Esophagus squamous epithelium (tissue), 5 donors: ENCODE data around the gene CNTN1. TPM values are rescaled to one million over a fixed set of nuclear protein-coding genes. Genes with fewer than 3 reads are reported as not detected.

ENCODE experiments used
- DNase-seq: peaks from one replicate; lab custom pipeline; 2025; lab: John Stamatoyannopoulos, UW
- H3K27ac ChIP-seq, 4 donors: fragments of 200-600 bp; sonication (generic); one replicate each; pipeline ENCODE4 v1.5.1; 2016 to 2019; ENCODE audit warnings: mild to moderate bottlenecking in 1 of 4
- H3K27me3 ChIP-seq, 4 donors: fragments of 200-600 bp; sonication (generic); 1 replicate in 3 of 4; 2 replicates in 1 of 4; pipeline versions ENCODE4 v1.5.1 to v1.6.0; 2017 to 2021; ENCODE audit warnings: antibody characterized with exemption in 1 of 4
- H3K36me3 ChIP-seq, 3 donors: fragments of 200-600 bp; sonication (generic); one replicate each; pipeline ENCODE4 v1.5.1; 2016 to 2019
- H3K4me1 ChIP-seq, 3 donors: fragments of 200-600 bp; sonication (generic); one replicate each; pipeline ENCODE4 v1.5.1; 2017 to 2019
- H3K4me3 ChIP-seq, 4 donors: fragments of 200-600 bp; sonication (generic); 1 replicate in 3 of 4; 2 replicates in 1 of 4; pipeline ENCODE4 v1.5.1; 2016 to 2019; ENCODE audit warnings: mild to moderate bottlenecking in 2 of 4, moderate library complexity in 1 of 4
- H3K9me3 ChIP-seq, 3 donors: fragments of 200-600 bp; sonication (generic); one replicate each; pipeline ENCODE4 v1.5.1; 2016 to 2019
- CTCF ChIP-seq, 6 experiments: fragments of 450-650 bp in 4 of 6; fragments of 200-600 bp in 2 of 6; sonication (generic) in 2 of 6; IDR thresholded peaks; one replicate each; pipeline ENCODE4 v1.5.1; 2016 to 2019; ENCODE audit warnings: antibody characterized with exemption in 6 of 6, mild to moderate bottlenecking in 4 of 6, moderate library complexity in 4 of 6
- POLR2A ChIP-seq, 4 donors: fragments of 450-650 bp; IDR thresholded peaks; one replicate each; pipeline ENCODE4 v1.6.1; 2017; ENCODE audit warnings: antibody characterized with exemption in 4 of 4, mild to moderate bottlenecking in 4 of 4, moderate library complexity in 3 of 4
- WGBS, 2 donors: methylation state at CpG; one replicate each; pipeline ENCODE4 v1.1.5; 2018; 5-methylcytosine and 5-hydroxymethylcytosine counted together
- intact Hi-C: fragments of 100-400 bp; cut with DNase I; formaldehyde crosslinking; loops from one replicate; pipeline ENCODE4 v1.15.0; 2022
- total RNA-seq, 4 donors: library from RNA; depleted of rRNA; stranded (reverse); fragments of >200 nt; gene quantifications; one replicate each; pipeline ENCODE4 v1.1.0, GENCODE V29; 2016
- donor health status: DM: yes; HTN: yes; CAD: no.

Gene CNTN1
- total RNA-seq, 4 donors from 2014 or later = 0.83 to 15.7 (median 5.8) TPM

- no peak for TF ChIP-seq CTCF (IDR thresholded peaks at IDR 0.05)
- no peak for TF ChIP-seq POLR2A (IDR thresholded peaks at IDR 0.05)
- Histone ChIP-seq H3K27me3 (no peaks in the 10 kb centered on the region), H3K36me3 (no peaks in the 10 kb centered on the region), H3K4me1 (no peaks in the 10 kb centered on the region), H3K4me3 (no peak overlapping the region), H3K9me3 (no peaks in the 10 kb centered on the region), H3K27ac (no peak overlapping the region)
- intact Hi-C loops = no loop called here
- WGBS, 2 donors = 96 to 97% methylated on average over 1 of the region's 1 CpG
- no peak for DNase-seq
Observed at GRCh38 chr12:40957417-40957816, 265.2 kb downstream of the CNTN1 start.

- no peak for DNase-seq
- Histone ChIP-seq H3K4me3 (no peak overlapping the region), H3K4me1 (no peaks in the 10 kb centered on the region), H3K27ac (no peak overlapping the region), H3K36me3 (no peaks in the 10 kb centered on the region), H3K27me3 (no peaks in the 10 kb centered on the region), H3K9me3 (no peaks in the 10 kb centered on the region)
- intact Hi-C loops = no loop called here
- WGBS, 2 donors = 30 to 44% methylated on average over 2 of the region's 2 CpGs
- TF ChIP-seq POLR2A (IDR thresholded peaks at IDR 0.05) (no peak), CTCF (IDR thresholded peaks at IDR 0.05) (no peak)
Observed at GRCh38 chr12:40959041-40959440, 266.8 kb downstream of the CNTN1 start.

GRCh38 chr12:40963751-40964150, 271.5 kb downstream of the CNTN1 start:
- DNase-seq = no peak
- Histone ChIP-seq H3K27me3 (no peaks in the 10 kb centered on the region), H3K9me3 (no peaks in the 10 kb centered on the region), H3K4me1 (no peaks in the 10 kb centered on the region), H3K4me3 (no peak overlapping the region), H3K27ac (no peak overlapping the region), H3K36me3 (no peaks in the 10 kb centered on the region)
- intact Hi-C loops = no loop called here
- WGBS, 2 donors = 77 to 82% methylated on average over 2 of the region's 2 CpGs
- no peak for TF ChIP-seq CTCF (IDR thresholded peaks at IDR 0.05)
- no peak for TF ChIP-seq POLR2A (IDR thresholded peaks at IDR 0.05)

- no peaks in the 10 kb centered on the region for H3K9me3 ChIP-seq
- no peaks in the 10 kb centered on the region for H3K4me1 ChIP-seq
- TF ChIP-seq CTCF (IDR thresholded peaks at IDR 0.05) = no peak
- no peak for TF ChIP-seq POLR2A (IDR thresholded peaks at IDR 0.05)
- H3K27me3 ChIP-seq = no peaks in the 10 kb centered on the region
- WGBS, 2 donors = 70 to 88% methylated on average over 6 of the region's 6 CpGs
- H3K27ac ChIP-seq = no peak overlapping the region
- no peaks in the 10 kb centered on the region for H3K36me3 ChIP-seq
- no peak overlapping the region for H3K4me3 ChIP-seq
- no peak for DNase-seq
- intact Hi-C loops = no loop called here
Observed at GRCh38 chr12:40969796-40970195, 277.6 kb downstream of the CNTN1 start.

- no peak overlapping the region for H3K4me3 ChIP-seq
- no peaks in the 10 kb centered on the region for H3K36me3 ChIP-seq
- H3K27me3 ChIP-seq = no peaks in the 10 kb centered on the region
- no peak overlapping the region for H3K27ac ChIP-seq
- 80 to 85% methylated on average over 5 of the region's 5 CpGs for WGBS, 2 donors
- no peaks in the 10 kb centered on the region for H3K4me1 ChIP-seq
- H3K9me3 ChIP-seq = no peaks in the 10 kb centered on the region
- intact Hi-C loops = no loop called here
- TF ChIP-seq POLR2A (IDR thresholded peaks at IDR 0.05) = no peak
- peak in 1 of 6 experiments; percentile 37 for TF ChIP-seq CTCF (IDR thresholded peaks at IDR 0.05)
- DNase-seq = no peak
Observed at GRCh38 chr12:40970320-40970907, 278.2 kb downstream of the CNTN1 start.
